IPS-15b (cell line): Measurements from ENCODE around the gene LMCD1.

Source experiments
- H3K27me3 ChIP-seq: one replicate; pipeline ENCODE4 v1.6.1; 2013; ENCODE audit warnings: low read length; ENCODE audit not compliant: control insufficient read depth, insufficient read depth
- H3K36me3 ChIP-seq: one replicate; pipeline ENCODE4 v1.6.1; 2013; ENCODE audit warnings: low read length; ENCODE audit not compliant: control insufficient read depth, insufficient read depth
- H3K4me1 ChIP-seq: one replicate; pipeline ENCODE4 v1.6.1; 2013; ENCODE audit warnings: mild to moderate bottlenecking, low read length; ENCODE audit not compliant: control insufficient read depth, insufficient read depth
- H3K4me3 ChIP-seq: one replicate; pipeline ENCODE4 v1.5.1; 2013; ENCODE audit warnings: low read depth, low read length
- H3K9ac ChIP-seq: one replicate; pipeline ENCODE4 v1.6.1; 2013; ENCODE audit warnings: low read depth, mild to moderate bottlenecking, low read length
- H3K9me3 ChIP-seq: one replicate; pipeline ENCODE4 v1.6.1; 2013; ENCODE audit warnings: mild to moderate bottlenecking, low read length; ENCODE audit not compliant: control insufficient read depth, insufficient read depth

Gene LMCD1, protein sequence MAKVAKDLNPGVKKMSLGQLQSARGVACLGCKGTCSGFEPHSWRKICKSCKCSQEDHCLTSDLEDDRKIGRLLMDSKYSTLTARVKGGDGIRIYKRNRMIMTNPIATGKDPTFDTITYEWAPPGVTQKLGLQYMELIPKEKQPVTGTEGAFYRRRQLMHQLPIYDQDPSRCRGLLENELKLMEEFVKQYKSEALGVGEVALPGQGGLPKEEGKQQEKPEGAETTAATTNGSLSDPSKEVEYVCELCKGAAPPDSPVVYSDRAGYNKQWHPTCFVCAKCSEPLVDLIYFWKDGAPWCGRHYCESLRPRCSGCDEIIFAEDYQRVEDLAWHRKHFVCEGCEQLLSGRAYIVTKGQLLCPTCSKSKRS

DNA sequence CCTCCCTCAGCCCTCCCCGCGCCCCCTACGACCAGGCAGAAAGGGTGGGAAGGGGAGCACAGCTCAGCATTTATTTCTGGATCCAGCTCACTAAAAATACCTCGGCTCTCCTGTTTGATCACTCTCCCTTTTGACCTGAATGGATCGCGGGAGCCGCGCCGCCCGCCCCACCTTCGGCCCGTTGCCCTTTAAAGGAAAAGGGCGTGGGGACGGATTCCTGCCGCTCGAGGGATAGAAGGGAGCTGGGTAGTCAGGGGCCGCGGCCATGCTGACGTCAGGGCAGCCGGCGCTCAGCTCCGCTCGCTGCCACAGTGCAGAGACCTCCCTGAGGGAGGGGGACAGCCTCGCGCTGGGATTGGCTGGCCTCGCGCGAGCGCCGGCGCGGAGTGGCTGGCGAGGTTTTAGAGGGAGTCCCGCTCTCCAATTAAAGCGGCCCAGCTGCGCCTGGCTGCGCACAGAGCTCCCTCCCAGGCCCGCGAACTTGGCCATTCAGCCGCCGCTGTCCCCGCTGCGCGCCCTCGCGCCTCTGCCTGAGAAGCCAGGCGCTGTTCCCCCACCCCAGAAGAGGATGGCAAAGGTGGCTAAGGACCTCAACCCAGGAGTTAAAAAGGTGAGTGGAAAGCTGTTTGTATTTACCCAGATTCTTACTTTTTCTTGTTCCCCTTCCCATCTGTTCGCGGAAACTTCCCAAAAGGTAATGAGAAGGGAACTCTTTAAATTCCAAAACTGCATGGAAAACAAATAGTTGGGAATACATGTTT is at the start of gene LMCD1:
LMCD1 (plus strand) TSS at position 453 of the 761 bp plus-strand sequence; CDS start at position 569, 116 bp downstream.
- no peaks in the 10 kb centered on the region for H3K9me3 ChIP-seq
- H3K4me3 ChIP-seq, result peak within 1 kb of the TSS; percentile 49
- H3K4me1 ChIP-seq, result peaks cover 41% of the 10 kb centered on the region
- no peaks in the 10 kb centered on the region for H3K27me3 ChIP-seq
- H3K9ac ChIP-seq, result peak within 1 kb of the TSS; percentile 49
- no peaks in the 10 kb centered on the region for H3K36me3 ChIP-seq

DNA sequence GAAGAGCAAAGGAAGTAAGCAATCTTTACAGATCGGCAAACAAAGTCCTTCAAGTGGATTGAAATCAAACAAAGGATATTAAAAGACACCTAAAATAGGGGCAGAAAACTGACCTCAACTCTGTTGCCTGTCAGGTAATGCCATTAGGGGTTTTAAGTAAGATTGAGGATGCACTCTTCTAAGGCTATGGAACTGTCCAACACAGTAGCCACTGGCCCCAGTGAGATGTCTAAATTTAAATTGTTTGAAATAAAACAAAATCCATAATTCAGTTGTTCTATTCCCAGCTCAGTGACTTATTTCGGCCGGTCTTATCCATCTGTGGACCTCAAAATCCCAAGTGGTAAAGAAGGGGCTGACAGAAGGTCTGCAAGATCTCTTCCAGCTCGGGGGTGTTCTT is 49.5 kb upstream of the LMCD1 start:
- Histone ChIP-seq H3K4me3 (no peak overlapping the region), H3K9ac (no peak overlapping the region), H3K27me3 (no peaks in the 10 kb centered on the region), H3K9me3 (no peaks in the 10 kb centered on the region), H3K36me3 (no peaks in the 10 kb centered on the region), H3K4me1 (no peaks in the 10 kb centered on the region)

DNA sequence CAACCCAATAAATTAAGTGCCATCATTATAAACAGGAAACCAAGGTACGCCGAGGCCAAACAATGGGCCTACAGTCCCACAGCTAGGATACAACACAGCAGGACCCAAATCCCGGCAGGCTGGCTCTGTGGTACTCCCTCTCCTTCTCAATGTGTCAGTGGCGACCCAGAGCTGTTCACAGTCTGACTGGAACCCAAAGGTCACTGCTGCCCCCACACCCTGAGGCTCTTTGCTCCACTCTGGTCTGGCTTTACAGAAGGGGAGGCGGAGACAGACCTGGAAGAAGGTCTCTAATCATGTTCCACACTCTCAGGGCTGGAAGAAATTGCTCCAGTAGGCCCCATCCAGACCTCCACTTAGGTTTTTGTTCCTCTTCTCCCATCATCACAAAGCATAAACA is 48.5 kb upstream of the LMCD1 start:
- no peak overlapping the region for H3K4me3 ChIP-seq
- H3K9ac ChIP-seq, result no peak overlapping the region
- no peaks in the 10 kb centered on the region for H3K27me3 ChIP-seq
- H3K4me1 ChIP-seq, result no peaks in the 10 kb centered on the region
- H3K36me3 ChIP-seq, result no peaks in the 10 kb centered on the region
- H3K9me3 ChIP-seq, result no peaks in the 10 kb centered on the region

DNA sequence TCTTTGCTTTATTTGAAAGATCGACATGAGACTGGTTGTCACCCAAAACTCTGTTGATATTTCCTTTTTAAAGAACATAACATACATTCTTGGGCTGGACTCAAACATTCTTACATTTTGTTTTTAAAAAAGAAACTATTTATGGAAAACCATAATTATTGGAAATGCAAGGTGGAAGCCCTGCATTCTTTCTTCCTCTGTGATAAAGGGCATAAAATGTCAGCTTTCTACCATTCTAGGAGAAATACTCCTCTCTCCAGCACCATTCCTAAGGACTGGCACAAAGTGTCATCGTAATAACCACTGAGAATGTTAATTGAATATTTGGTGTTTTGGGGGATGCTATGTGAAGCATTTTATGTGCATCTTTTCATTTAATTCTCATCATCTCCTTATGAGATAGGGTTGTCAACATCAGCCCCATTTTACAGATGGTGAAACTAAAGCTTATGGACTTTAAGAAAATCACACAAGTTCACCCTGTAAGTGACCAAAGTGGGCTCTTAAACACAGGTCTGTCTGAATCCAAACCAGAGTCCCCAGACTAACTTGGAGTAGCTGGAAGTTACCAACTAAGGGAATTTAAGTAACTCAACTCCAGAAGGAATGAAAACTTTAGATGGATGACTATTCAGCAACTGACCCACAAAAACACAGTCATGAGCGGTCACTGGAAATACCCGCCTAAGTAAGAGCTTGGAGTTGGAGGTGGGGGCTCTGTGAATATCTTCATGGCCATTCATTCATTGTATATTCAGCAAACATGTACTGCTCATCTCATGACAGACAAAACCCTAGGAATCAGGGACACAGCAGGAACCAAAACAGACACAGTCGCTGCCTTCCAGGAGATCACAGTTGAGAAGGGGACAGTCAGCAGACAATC is 45.9 kb upstream of the LMCD1 start:
- no peaks in the 10 kb centered on the region for H3K4me1 ChIP-seq
- H3K9me3 ChIP-seq, result no peaks in the 10 kb centered on the region
- no peaks in the 10 kb centered on the region for H3K27me3 ChIP-seq
- no peaks in the 10 kb centered on the region for H3K36me3 ChIP-seq
- H3K9ac ChIP-seq, result no peak overlapping the region
- no peak overlapping the region for H3K4me3 ChIP-seq

DNA sequence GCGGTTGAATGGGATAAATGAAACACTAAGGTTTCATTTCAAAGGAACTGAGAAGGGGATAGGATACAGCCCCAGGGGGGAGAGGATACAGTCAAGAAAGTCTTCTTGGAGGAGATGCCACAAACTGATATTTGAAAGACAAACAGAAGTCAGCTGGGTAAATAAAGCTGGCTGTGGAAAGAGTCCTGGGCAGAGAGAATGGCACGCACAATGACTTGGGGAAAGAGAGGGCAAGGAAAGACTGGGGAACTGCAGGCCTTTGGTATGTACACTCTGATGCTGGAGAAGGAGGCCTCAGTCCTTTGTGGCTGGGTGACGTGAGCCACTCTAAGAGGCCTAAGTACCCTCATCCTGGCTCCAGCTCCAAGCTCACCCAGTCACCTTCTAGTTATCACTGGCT is 45.2 kb upstream of the LMCD1 start:
- H3K9me3 ChIP-seq, result no peaks in the 10 kb centered on the region
- H3K4me3 ChIP-seq, result no peak overlapping the region
- no peaks in the 10 kb centered on the region for H3K36me3 ChIP-seq
- no peaks in the 10 kb centered on the region for H3K27me3 ChIP-seq
- H3K9ac ChIP-seq, result no peak overlapping the region
- no peaks in the 10 kb centered on the region for H3K4me1 ChIP-seq

DNA sequence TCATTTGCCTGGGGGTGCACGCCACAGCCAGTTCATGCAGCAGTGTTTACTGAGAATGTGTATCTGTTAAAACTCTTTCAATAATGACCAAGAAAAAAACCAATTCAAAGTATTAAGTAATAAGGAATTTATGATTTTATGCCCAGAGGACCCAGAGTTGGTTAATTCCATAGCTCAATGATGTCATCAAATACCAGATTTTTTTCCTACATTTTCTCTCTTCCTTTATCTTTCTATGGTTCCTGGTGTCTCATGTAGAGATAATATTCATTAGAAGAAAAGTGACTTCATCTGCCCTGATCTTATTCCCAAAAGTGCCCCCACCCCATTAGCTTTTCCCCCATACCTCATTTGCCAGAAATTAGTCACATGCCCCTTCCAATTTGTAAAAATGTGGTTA is 44.6 kb upstream of the LMCD1 start:
- no peaks in the 10 kb centered on the region for H3K36me3 ChIP-seq
- no peak overlapping the region for H3K9ac ChIP-seq
- no peak overlapping the region for H3K4me3 ChIP-seq
- H3K27me3 ChIP-seq, result no peaks in the 10 kb centered on the region
- H3K9me3 ChIP-seq, result no peaks in the 10 kb centered on the region
- H3K4me1 ChIP-seq, result no peaks in the 10 kb centered on the region

DNA sequence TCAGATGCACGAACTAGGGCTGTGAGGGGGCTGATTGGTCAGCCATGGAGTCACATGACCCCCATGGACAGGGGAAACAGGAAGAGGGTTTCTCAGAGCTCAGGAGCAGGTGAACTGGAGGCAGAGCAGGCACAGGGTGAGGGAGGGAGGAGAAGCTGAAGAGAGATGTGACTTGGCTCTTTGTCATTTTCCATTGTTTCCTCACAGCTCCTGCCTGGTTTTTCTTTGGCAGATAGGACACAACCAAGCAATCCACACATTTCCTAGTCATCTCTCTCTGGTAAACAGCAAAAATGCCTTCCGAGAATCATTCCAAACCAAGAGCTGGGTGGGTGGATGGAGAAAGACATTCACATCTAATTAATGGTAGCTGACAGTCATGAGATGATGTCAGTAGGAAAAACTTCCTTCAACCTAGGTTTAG is 43.4 kb upstream of the LMCD1 start:
- H3K4me3 ChIP-seq, result no peak overlapping the region
- no peaks in the 10 kb centered on the region for H3K9me3 ChIP-seq
- no peaks in the 10 kb centered on the region for H3K36me3 ChIP-seq
- H3K27me3 ChIP-seq, result no peaks in the 10 kb centered on the region
- no peak overlapping the region for H3K9ac ChIP-seq
- no peaks in the 10 kb centered on the region for H3K4me1 ChIP-seq

DNA sequence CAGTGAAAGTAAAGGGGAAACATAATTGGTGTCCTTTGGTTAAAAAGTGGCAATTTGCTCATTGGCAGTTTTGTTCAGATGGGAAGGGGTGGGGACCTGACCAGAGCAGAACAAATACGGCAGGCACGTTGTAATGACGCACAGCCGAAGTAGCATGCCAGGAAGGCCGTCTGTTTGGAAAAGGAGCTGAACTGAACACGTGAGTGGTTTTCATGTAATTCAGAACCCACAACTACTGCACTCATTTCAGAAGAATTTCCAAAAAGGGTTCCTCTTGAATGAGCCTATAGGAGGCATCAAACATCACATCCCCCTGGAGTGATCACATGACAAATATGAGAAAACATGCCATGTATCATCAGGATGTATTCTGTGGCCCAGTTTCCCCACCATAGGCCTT is 42.9 kb upstream of the LMCD1 start:
- Histone ChIP-seq H3K36me3 (no peaks in the 10 kb centered on the region), H3K27me3 (no peaks in the 10 kb centered on the region), H3K9me3 (no peaks in the 10 kb centered on the region), H3K4me1 (no peaks in the 10 kb centered on the region), H3K4me3 (no peak overlapping the region), H3K9ac (no peak overlapping the region)

DNA sequence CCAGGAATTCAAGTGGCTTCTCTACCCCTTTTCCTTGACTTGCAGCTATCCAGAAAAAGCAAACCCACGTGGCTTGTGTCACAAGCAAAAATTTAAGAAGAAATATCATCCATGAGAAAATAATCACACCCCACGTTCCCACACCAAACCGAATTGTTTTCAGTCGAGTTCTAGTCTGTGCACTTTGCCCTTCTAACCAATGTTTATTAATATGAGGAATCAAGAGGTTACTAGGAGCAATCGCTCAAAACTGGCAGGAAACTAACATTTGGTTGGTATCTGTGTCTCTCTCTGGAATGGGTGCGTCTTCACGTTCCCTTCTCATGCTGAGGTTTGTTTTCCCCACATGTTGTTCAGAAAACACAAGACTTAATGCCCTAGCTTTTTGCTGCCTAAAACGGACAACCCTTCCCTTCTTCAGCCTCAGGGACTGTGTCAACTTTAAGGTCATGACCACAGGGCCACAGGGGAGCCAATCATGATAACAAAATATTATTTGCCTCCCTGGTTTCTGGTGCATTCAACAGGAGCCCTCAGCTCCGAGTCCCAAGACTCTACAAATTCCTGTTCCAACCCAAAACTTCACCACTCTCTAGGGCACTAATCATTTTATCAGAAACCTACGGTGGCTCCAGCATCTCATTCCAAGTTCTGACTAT is 41.4 kb upstream of the LMCD1 start:
- H3K9ac ChIP-seq, result no peak overlapping the region
- H3K36me3 ChIP-seq, result no peaks in the 10 kb centered on the region
- no peaks in the 10 kb centered on the region for H3K27me3 ChIP-seq
- no peaks in the 10 kb centered on the region for H3K9me3 ChIP-seq
- H3K4me1 ChIP-seq, result no peaks in the 10 kb centered on the region
- H3K4me3 ChIP-seq, result no peak overlapping the region

DNA sequence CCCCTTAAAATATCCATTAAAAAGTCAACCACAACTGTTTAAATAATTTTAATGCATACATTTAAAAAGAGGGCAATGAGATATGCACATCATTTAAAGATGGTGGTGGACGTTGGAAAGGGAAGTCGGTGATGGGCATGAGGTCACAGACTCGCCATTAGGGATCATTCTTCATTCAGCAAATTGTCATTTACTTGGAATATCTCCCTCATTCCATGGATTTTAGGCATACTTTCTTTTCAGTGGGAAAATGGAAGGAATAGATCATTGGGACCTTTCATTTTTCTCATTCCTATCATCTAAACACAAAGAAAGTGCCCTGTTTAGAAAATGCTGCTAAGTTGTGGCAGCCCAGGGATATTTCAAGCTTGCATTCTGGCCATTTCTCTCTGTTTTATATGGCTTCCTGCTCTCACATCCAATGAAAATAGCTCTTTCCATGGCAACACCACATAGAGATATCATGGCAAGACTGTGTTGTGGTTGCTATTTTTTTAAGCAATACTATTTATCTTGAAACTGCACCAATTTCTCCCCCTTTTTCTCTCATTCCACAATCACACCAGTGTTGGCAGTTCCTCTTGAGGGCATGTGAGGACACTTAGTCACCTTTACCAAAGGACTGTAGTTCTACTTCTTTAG is 40.7 kb upstream of the LMCD1 start:
- Histone ChIP-seq H3K36me3 (no peaks in the 10 kb centered on the region), H3K27me3 (no peaks in the 10 kb centered on the region), H3K9me3 (no peaks in the 10 kb centered on the region), H3K4me1 (no peaks in the 10 kb centered on the region), H3K4me3 (no peak overlapping the region), H3K9ac (no peak overlapping the region)

DNA sequence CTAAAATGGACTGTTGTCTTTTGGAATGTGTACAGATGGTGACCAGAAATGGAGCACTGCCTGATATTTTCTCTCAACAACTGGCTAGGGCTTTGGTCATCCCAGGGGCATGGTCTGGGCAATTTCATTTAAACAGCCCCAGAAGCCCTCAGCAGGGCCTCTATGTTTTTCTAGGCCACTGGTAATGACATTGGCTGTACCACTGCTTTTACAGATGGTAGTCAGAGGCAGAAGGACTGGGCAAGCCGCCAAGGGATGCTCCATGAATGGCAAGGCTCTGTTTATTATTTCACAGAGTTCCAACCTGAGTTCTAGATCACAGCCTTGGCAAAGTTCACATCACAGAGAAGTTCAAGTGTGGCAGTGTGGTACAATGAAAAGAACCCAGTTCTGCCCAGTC is 37.0 kb upstream of the LMCD1 start:
- no peaks in the 10 kb centered on the region for H3K27me3 ChIP-seq
- no peak overlapping the region for H3K9ac ChIP-seq
- H3K36me3 ChIP-seq, result no peaks in the 10 kb centered on the region
- H3K4me3 ChIP-seq, result no peak overlapping the region
- no peaks in the 10 kb centered on the region for H3K9me3 ChIP-seq
- no peaks in the 10 kb centered on the region for H3K4me1 ChIP-seq
